NCI-H2029 treated with DMSO at 0.1 percent for 48 hours (cell line): Measurements from ENCODE around the gene SUPT3H.

Experiments
- DNase-seq: peaks from one replicate; lab custom pipeline; 2025; lab: John Stamatoyannopoulos, UW

The SUPT3H gene

DNA sequence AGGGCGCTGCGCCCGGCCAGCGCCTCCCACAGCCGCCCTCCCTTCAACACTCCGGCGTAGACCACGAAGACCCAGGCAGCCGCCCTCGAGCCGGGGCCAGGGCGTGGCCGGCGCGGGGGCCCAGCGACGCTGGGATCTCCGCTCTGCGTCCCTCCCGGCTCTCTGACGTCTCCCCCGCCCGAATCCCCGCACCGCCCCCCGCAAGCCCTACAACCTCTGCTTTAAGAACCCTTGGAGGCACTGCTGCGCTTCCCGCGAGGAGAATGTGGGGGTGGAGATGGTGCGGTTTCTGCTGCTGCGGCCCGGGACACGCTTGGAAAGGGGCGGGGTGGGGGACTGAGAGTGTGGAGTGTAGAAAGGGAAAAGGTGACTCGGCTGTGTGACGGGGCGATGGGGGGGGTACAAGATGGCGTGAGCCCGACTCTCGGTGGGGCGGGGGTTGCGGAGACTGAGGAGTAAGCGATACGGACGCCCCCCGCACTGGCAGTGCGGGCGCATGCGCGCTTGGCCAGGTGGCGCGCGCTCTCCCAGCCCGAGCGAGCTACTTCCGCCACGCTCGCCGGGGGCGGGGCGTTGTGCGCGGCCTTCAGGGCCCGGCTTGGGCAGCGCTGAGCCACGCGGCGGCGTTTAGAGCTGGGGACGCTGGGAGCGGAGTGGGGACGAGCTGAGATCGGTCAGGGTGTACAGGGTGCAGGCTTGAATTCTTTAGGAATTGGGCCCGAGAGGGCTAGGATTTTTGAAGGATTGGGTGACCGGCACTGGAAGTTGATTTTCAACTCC lies at the start of gene SUPT3H:
Gene SUPT3H (minus strand): TSS at position 381 of the 780 bp plus-strand sequence.
- peak; percentile 84 for DNase-seq

DNA sequence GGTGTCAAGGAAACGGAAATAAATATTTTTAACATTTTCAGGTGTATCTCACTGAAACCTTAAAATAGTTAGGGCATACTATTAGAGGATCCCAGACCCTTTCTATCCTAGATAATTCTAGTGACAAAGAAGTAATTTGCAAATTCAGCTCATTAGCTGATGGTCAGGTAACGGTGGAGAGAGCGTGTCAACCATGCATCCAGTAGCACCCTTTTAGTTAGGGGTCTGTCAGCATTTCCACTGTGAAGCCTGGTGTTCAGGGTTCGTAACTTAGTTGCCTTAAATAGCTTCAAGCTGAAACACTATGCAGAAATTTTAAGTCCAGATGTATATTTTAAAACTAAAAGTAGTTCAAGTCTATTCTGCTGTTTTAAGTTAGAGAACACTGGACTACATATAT lies 48.5 kb upstream of the SUPT3H start:
- DNase-seq, result no peak

DNA sequence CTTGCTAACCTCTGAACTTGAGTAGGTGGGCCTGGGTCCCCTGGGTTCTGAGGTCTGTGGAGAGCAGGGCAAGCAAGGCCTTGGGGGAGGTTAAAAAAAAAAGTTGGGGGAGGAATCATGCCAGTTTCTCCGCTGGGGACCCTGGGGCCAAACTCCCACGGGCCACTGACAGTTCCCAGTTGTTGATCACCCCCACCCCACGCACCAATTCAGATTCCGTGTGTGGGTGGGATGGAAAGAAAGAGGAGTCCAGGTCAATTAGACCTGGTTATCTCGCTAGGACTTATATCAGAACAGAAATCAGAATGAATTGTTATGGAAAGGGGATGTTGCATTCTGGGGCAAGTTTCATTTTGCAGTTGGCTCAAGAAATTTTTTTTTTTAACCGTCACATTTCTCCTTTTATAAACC lies 46.7 kb upstream of the SUPT3H start:
- no peak for DNase-seq

DNA sequence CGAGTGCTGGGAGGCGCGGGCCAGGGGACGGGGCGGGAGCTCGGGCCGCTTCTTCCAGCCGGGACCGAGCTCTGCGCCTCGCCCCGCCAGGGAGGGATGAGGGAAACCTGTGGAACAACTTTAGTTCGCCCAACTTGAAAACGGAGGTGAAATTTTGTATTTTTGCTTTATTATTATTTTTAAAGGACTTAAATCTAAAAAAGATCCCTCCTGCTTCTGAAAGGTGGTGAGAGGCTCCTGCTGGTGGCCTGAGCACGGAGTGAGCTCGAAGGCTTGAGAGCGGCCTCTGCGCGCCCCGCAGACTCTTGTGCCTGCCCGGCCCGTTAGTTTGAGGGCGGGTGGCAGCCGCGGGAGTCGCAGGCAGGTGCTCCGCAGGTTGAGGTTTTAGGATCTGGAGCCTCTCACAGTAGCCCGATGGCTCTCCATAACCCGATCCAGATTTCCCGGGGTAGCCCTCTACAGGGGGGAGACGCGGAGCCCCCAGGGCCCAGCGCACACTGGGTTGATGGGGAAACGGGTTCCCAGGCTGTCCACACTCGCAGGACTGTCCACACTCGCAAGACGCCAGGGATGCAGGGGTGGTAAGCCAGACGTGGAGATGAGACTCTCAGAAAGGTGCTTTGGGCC lies 46.2 kb upstream of the SUPT3H start:
- no peak for DNase-seq

DNA sequence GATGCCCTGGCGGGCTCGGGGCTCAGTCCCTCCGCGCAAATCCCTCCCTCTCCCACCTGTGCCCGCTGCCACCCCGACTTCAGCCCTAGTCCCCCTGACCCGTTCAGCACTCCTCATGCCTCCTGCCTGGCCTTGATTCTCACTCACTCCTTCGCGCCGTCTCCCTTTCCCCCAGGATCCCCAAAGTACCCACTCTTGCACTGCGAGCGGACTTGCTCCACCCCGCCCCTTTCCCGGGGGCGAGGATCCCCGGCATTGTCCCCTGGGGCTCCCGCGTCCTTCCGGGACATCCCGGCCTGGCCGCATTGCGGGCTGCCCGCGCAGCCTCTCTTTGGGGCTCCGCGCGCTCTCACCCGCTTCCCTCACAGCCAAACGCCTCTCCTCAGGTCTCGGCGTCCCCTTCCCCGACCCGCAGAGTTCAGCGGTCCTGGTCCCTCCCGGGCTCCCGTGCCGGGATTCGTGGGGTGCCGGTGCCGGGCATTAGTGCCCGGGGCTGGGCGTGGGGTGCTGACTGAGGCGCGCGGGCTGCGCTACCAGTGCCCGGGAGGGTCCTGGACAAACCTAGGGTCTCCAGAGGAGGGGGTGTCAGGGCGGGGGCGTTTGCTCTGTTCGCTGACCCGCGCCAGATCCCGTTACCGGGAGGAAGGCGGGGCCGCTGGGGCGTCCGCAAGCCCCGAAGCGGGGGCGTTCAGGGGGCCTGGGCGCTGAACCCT lies 45.5 kb upstream of the SUPT3H start:
- no peak for DNase-seq

DNA sequence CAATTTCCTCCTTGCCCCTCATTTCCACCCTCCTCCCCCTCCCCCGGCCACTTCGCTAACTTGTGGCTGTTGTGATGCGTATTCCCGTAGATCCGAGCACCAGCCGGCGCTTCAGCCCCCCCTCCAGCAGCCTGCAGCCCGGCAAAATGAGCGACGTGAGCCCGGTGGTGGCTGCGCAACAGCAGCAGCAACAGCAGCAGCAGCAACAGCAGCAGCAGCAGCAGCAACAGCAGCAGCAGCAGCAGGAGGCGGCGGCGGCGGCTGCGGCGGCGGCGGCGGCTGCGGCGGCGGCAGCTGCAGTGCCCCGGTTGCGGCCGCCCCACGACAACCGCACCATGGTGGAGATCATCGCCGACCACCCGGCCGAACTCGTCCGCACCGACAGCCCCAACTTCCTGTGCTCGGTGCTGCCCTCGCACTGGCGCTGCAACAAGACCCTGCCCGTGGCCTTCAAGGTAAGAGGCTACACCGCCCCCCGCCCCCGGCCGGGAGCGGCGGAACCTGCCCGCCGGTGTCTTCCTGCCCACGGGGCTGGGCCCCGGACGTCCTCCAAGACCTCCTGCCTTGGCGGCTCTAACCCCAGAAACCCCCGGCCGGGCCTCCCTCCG lies 44.9 kb upstream of the SUPT3H start:
- DNase-seq, result no peak

DNA sequence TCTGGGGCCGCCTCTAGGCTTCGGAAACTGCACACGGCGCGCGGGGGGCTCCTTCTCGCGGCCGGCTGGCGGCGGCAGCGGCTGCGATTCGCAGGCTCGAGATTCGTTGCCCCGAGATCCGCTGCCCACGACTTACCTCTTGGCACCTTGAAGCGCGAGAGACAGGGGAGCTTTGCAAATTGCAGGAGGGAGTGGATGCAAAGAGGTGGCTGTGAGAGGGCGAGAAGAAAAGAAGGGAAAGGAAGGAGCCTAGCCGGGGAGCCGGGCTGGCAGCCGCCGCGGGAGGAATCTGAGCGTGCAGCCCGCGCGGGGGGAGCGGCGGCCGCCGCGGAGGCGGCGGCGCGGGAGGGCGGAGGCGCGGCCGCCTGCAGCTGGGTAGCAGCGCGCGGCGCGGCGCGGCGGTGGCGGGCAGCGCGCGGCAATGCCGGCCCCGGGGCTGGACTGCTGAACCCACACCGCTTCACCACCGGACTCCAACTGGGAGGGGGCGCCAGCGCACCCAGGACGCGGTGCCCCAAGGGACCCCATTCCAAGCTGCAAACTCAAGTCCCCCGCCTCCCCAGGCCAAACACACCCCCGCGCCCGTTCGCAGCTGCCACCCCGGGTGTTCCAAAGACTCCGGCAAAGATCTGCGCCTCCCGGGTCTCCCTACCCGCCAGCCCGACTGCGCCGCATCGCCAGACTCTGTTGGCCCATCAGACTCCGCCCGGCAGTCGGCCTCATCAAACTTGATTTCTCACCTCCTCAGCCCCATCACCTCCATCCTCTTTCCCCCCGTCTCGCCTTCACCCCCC lies 44.2 kb upstream of the SUPT3H start:
- DNase-seq, result no peak

DNA sequence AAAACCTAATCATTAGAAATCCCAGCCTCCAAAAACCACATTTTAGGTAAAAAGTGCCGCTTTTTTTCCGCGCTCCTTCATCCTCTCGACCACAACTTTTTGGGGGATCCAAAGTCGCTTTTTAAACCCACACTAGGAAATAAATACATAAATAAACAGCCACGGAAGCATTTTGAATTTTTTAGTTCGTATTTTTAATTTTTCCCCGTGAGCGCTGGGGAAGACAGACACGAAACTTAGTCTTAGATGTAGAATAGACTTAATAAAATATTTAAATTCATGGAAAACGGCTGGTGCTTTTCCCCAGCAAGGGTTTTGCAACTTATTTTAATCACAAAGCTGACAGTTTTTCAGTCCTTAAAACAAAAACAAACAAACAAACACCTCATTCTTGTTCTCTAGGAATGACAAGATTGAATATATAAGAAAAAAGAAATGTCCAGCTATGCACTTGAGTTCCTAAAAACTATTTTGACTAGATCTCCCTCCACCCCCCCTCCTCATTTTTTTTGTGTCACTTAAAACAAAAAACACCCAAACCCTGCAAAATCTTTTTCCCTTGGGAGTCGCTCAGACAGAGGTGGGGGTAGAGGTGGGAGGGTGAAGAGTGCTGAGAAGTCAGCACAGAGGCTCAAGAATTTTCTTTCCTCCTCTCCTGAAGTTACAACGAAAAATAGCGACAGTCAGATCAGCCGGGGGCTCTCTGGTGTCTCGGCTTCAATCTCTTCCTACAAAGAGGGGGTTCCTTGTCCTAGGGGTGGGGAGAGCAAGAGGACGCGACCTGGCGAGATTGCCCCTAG lies 43.4 kb upstream of the SUPT3H start:
- DNase-seq, result no peak

DNA sequence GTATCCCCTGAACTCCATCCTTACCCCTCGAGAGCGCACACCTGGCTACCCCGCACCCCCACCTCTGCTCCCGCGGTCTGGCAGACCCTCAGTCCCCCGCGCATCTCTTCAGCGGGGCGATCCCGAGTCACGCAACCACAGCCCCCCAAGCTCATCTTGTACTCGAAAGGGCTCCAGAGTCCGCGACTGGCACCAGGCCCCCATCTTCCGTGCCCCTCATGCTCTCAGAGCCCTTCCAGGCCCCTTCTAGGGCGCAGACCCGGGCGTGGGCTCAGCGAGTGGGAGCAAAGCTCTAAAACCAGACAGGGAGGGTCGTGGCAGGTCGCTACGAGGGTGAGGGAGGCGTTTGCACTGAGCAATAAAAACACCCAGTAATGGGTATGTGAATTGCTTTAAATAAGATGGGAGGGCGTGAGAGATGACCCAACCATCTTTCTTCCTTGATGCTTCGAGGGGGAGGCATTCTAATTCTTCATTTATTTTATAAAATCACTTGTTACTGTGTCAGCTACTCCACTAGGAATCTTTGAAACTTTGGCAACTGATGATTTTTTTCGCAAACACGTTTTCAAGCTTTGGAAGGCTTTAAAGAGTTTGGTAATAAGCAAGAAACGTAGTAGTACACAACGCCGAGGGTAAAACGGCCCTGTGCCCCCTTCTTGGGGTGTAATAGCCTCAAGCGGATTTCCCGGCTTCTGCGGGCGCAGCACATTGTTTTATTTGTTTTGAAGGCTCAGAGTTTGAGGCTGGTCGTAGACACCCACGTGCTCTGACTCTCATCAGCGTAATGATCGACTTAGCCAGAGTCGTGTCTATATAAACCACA lies 42.6 kb upstream of the SUPT3H start:
- no peak for DNase-seq

DNA sequence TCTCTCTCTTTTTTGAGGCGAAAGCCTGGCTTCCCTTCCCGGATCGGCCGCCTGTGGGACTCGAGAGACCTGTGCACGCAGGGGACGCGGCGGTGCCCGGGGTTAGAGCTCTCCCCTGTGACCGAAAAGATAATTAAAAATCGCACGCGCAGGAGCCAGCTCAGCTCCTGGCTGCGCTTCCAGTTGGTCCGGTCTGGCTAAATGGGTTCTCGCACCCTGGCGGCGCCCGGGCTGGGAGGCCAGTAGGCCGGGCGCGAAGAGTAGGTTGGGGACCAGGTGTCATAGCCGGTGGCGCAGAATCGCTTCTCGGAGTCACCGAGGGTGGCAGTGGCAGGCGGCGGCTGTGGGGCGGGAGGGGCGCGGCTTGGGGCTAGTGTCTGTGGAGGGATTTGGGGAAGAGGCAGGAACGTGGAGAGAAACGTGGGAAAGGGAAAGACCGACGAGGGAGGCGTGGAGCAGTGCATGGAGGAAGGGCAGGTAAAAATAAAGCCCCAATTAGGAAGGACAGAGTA lies 41.9 kb upstream of the SUPT3H start:
- DNase-seq, result no peak

DNA sequence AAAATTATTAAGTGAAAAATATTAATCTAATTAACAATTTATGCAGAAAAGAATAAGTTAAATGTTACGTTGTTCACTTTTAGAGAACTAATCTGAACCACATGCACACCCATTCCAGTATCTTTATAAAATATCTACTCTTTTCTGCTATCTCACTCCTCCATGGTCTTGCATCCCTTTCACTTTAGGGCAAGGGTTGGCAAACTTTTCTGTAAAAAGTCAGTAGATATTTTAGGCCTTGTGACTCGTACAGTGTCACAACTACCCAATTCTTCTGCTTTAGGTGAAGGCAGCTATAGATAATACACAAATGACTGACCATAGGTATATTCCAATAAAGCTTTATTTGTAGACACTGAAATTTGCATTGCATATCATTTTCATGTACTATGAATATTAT lies 39.7 kb upstream of the SUPT3H start:
- DNase-seq, result no peak

DNA sequence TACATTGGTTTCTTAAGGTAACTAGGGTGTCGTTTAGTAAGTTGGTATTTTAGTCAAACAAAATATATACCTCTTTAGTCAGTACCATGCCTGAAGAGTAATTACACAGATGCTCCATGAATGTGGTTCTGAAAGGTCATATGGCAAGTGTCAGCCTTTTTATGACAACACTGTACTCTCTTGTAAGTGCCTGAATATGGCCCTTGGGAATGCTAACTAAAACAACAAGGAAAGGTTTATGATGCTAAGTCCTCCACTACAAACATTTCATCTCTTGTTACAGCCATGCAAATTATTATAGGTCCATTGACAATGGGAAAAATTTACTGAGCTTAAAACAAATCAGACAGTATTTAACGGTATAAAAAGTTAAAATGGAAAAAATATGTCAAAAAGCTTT lies 39.0 kb upstream of the SUPT3H start:
- DNase-seq, result no peak

DNA sequence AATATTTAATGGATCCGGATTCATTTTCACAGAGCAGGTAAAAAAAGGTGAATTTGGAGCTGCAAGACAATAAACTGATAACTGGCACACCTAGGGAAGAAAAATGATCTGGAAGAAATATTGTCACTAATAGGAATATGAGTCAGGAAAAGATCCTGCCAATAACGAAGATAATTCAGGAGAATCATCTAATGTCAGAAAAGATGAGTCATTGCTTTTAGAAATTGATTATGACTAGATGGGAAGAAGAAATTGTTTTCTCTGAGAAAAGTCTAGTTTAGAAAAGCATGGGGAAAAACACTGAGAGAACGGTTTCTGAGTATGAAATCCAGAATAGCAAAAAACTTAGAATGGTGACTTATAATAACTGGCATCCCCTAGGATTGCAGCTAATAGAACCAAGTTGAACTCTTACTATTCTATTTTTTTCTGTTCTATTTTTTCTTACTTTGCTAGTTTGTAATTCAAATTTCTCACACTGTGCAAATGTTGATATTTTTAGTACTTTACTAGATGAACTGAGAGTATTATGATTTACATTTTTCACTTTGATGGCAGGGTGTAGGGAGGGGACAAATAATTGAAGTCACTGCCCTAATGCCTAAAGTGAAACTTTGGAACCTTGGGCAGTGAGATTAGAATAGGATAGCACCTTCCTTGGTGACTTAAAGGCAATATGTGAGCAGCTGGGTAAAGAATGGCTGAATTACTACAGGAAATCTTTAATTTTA lies 38.2 kb upstream of the SUPT3H start:
- DNase-seq, result no peak

DNA sequence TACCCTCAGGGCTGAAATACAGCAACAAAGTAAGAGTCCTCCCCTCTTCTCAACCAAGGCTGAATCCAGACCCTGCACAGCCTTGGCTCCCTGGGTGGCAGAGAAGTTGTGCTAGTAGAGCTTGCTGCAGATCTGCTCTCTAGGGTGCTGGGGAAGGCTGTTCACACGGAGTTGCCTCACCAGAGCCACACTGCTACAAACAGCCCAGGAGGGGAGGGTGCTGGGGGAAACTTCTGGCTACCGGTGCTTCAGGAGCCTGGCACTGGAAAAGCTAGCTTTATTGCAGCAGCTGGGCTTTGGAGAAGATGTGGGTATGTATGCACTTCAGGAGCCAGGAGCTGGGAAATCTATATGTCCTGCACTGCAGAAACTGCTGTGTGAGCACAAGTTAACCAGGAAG lies 37.6 kb upstream of the SUPT3H start:
- DNase-seq, result no peak

DNA sequence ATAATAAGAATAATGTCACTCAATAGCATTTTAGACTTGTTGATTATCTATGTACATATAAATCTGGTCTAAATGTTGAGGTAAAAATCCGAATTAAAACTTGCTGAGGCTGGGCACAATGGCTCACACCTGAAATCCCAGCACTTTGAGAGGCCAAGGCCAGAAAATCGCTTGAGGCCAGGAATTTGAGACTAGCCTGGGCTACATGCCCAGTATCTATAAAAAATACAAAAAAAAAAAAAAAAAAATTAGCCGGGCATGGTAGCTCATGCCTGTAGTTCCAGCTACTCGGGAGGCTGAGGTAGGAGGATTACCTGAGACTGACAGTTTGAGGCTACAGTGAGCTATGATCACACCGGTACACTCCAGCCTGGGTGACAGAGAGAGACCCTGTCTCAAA lies 34.2 kb upstream of the SUPT3H start:
- DNase-seq, result no peak

DNA sequence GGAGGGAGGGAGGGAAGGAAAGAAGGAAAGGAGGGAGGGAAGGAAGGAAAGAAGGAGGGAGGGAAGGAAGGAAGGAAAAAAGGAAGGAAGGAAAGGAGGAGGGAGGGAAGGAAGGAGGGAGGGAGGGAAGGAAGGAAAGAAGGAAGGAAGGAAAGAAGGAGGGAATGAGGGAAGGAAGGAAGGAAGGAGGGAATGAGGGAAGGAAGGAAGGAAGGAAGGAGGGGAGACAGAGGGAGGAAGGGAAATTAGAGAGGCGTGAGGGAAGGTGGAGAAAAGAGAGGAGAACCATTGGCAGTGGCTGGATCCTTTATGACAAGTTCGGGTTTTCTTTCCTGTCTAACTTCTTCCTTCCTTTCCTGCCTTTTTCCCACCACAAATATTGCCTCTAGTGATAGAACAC lies 22.3 kb upstream of the SUPT3H start:
- DNase-seq, result no peak

DNA sequence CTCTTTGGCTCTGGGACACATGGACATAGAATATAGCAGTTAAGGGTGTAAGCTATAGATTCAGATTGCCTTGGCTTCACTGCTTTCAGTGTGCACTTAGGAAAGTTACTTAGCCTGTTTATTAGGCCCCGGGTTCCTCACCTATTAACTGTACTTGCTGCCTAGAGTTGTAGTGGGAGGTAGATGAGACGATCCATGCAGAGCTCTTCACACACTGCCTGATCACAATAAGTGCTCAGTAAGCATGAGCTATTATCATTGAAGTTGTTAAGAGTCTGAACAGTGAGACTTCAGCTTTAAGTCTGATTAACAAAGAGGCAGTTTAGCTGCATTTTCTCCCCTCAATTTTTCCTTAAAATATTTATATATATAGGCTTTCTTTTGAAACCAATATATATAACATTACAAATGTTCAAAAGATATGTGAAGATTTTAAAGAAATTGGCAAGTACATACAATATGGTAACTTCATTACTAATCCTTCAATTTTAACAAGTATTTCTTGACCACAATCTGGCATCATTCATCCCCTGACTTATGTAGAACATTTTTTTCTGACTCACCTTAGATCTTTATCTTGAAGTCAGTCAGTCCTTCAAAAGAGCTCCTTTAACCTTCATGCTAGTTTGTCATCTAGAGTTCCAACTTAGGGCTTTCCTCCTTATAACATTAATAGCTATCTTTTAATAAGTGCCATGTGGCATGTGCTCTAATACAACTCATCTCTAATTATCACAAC lies 20.5 kb upstream of the SUPT3H start:
- DNase-seq, result no peak

DNA sequence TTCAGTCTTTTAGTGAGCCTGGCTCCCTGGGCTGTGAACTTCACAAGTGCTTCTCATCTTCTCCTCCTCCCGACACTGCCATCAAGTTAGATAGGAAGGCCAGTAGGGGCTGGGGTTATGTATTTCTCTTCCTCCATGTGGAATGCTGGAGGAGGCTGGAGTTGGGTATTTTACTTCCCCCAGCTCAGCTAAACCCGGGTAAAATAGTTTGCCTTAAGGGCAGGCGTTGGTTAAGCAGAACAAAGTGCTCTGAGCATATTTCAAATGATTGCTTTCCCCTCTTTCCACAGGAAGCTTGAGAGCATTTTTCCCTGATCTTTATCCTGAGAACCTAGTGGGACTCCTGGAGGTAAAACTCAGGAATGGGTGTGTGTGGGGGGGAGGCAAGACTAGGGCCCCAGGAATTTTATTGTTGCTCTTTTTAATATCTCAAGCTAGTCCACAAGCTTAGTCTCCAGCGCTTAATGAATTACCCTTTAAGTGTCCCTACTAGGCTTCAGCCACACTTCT lies 16.9 kb upstream of the SUPT3H start:
- no peak for DNase-seq
